Neural progenitor cell (in vitro differentiated cells): ENCODE results near the gene ACD.

ENCODE experiments used
- CTCF ChIP-seq: fragments of 200-600 bp; sonication (generic); IDR thresholded peaks from 2 replicates; pipeline ENCODE4 v1.5.1; 2017; ENCODE audit warnings: antibody characterized with exemption, mild to moderate bottlenecking
- EZH2 ChIP-seq: fragments of 200-600 bp; sonication (generic); IDR thresholded peaks from 2 replicates; pipeline ENCODE4 v1.6.1; 2017; ENCODE audit warnings: antibody characterized with exemption, mild to moderate bottlenecking, moderate library complexity
- EZH2phosphoT487 ChIP-seq: fragments of 200-600 bp; sonication (generic); IDR thresholded peaks from 2 replicates; pipeline ENCODE4 v1.6.1; 2017; ENCODE audit warnings: antibody characterized with exemption

- TF ChIP-seq EZH2 = peak; percentile 78
- TF ChIP-seq EZH2phosphoT487 = peak; percentile 69
- TF ChIP-seq CTCF = peak; percentile 40
These were observed 6.8 kb downstream of the ACD start for GRCh38 chr16:67653128-67653788.
